ENCODE measurements around the gene AVP. TPM values are rescaled to one million over a fixed set of nuclear protein-coding genes. Genes with fewer than 3 reads are reported as not detected.

Gene AVP
- total and polyA plus RNA-seq, 2 of the 13 experiments (the other 11 are each of a cell fraction or from before 2014, with no cell fraction given) = 0.12 TPM; not detected in 1

- TF ChIP-seq ZNF687 (CRISPR knock-in tag; IDR thresholded peaks at IDR 0.05) (0 out of 2 replicates have a peak, but pooled peaks have one; percentile 12), ZNF407 (CRISPR knock-in tag; IDR thresholded peaks at IDR 0.05; ENCODE audit: not compliant biosample characterization) (peak; percentile 19), ZNF230 (CRISPR knock-in tag; IDR thresholded peaks at IDR 0.05) (no peak), ZIK1 (CRISPR knock-in tag; IDR thresholded peaks at IDR 0.05; ENCODE audit: borderline replicate concordance, low read depth) (no peak), ZNF576 (CRISPR knock-in tag; IDR thresholded peaks at IDR 0.05) (peak; percentile 70; the same call in 1 of the 2 replicates), ZHX1 (CRISPR knock-in tag; IDR thresholded peaks at IDR 0.05; ENCODE audit: low read depth) (0 out of 2 replicates have a peak, but pooled peaks have one; percentile 20)
Observed at GRCh38 chr20:3084283-3084985, at the start of gene AVP (continued).

Measured in HepG2 (cell line).